ENCODE data around the gene TRAPPC12. TPM values are rescaled to one million over a fixed set of nuclear protein-coding genes. Genes with fewer than 3 reads are reported as not detected.

Gene TRAPPC12
- total and polyA plus RNA-seq, 8 donors: 46.6 to 158 (median 70.7) TPM

- WGBS, 5 donors: 91 to 97% (median 94%) methylated on average over 11 of the region's 11 CpGs
- intact Hi-C loops (cut with DNase I; ENCODE audit: low total_unique reads): no loop called here
- no peak overlapping the region for H3K4me3 ChIP-seq
- TF ChIP-seq POLR2A (IDR thresholded peaks at IDR 0.05): no peak
- TF ChIP-seq EP300 (IDR thresholded peaks at IDR 0.05): no peak
- TF ChIP-seq CTCF (IDR thresholded peaks at IDR 0.05): no peak
- no peak for TF ChIP-seq POLR2AphosphoS5 (IDR thresholded peaks at IDR 0.05)
- no peak overlapping the region for H3K27ac ChIP-seq
- H3K9me3 ChIP-seq: no peaks in the 10 kb centered on the region
- DNase-seq: no peak
- peaks cover 21 to 100% (median 91%) of the 10 kb centered on the region in 4 donors for H3K36me3 ChIP-seq
- peaks cover 0 to 15% (median 3%) of the 10 kb centered on the region in 4 donors for H3K4me1 ChIP-seq
- no peaks in the 10 kb centered on the region for H3K27me3 ChIP-seq
Measured at GRCh38 chr2:3449936-3450335, 70.4 kb downstream of the TRAPPC12 start.

- WGBS, 5 donors: 66 to 82% (median 75%) methylated on average over 15 to 16 of the region's 16 CpGs
- intact Hi-C loops (cut with DNase I; ENCODE audit: low total_unique reads): no loop called here
- Histone ChIP-seq H3K36me3 (peaks cover 16 to 96% (median 89%) of the 10 kb centered on the region in 4 donors), H3K27me3 (no peaks in the 10 kb centered on the region), H3K9me3 (no peaks in the 10 kb centered on the region), H3K4me1 (peaks cover 0 to 15% (median 3%) of the 10 kb centered on the region in 4 donors), H3K27ac (no peak overlapping the region), H3K4me3 (no peak overlapping the region)
- TF ChIP-seq POLR2AphosphoS5 (IDR thresholded peaks at IDR 0.05): no peak
- no peak for TF ChIP-seq CTCF (IDR thresholded peaks at IDR 0.05)
- TF ChIP-seq EP300 (IDR thresholded peaks at IDR 0.05): no peak
- TF ChIP-seq POLR2A (IDR thresholded peaks at IDR 0.05): no peak
- peak; percentile 25 to 38 for DNase-seq
Measured at GRCh38 chr2:3450385-3451010, 71.0 kb downstream of the TRAPPC12 start.

- WGBS, 5 donors: 86 to 96% (median 94%) methylated on average over 4 of the region's 4 CpGs
- H3K4me3 ChIP-seq: no peak overlapping the region
- DNase-seq: no peak
Measured at GRCh38 chr2:3451169-3451568, 71.7 kb downstream of the TRAPPC12 start.

GRCh38 chr2:3451926-3452671, 72.6 kb downstream of the TRAPPC12 start:
- Histone ChIP-seq H3K9me3 (no peaks in the 10 kb centered on the region), H3K36me3 (peaks cover 15 to 95% (median 87%) of the 10 kb centered on the region in 4 donors), H3K4me3 (no peak overlapping the region), H3K27ac (no peak overlapping the region), H3K4me1 (peaks cover 0 to 15% (median 3%) of the 10 kb centered on the region in 4 donors), H3K27me3 (no peaks in the 10 kb centered on the region)
- no peak for TF ChIP-seq POLR2A (IDR thresholded peaks at IDR 0.05)
- WGBS, 5 donors: 93 to 95% (median 93%) methylated on average over 10 to 17 of the region's 17 CpGs
- intact Hi-C loops (cut with DNase I; ENCODE audit: low total_unique reads): no loop called here
- DNase-seq: peak in 1 of 2 donors; percentile 16

More at GRCh38 chr2:3451169-3451568, 71.7 kb downstream of the TRAPPC12 start:
- Histone ChIP-seq H3K27ac (no peak overlapping the region), H3K27me3 (no peaks in the 10 kb centered on the region), H3K36me3 (peaks cover 16 to 95% (median 87%) of the 10 kb centered on the region in 4 donors), H3K4me1 (peaks cover 0 to 15% (median 3%) of the 10 kb centered on the region in 4 donors), H3K9me3 (no peaks in the 10 kb centered on the region)
- TF ChIP-seq CTCF (IDR thresholded peaks at IDR 0.05) (no peak), POLR2AphosphoS5 (IDR thresholded peaks at IDR 0.05) (no peak)
- intact Hi-C loops (cut with DNase I; ENCODE audit: low total_unique reads): no loop called here
